CD4-positive, alpha-beta T cell treated with Interleukin-6 at 100 ng/mL for 8 hours (primary cell): Measurements from ENCODE around the gene KAT6B.

Source experiments
- DNase-seq: peaks from one replicate; pipeline ENCODE4 v3.0.0-alpha.2; 2020; ENCODE audit warnings: mixed read lengths, low spot score

Gene KAT6B

DNA sequence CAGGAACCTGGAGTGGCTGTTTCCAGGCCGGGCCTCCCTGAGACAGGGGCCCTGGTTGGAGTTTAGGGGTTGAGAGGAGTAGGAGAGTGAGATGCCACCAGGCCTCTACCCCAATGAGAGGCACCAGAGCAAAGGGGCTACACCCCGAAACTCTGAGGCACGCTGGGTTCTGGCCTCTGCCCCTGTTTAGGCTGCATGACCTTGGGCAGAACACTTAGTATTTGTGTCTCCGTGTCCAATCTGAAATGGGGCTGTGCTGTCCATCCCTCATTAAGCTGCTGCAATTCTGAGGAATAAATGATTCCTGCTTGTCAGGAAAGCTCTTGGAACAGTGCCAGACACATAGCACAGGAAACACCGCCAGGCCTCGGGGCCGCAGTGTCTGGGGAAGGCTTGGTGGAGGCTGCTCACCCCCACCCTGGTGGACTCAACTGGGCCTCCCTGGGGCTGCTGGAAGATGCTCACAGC lies 244.6 kb downstream of the KAT6B start:
- no peak for DNase-seq

DNA sequence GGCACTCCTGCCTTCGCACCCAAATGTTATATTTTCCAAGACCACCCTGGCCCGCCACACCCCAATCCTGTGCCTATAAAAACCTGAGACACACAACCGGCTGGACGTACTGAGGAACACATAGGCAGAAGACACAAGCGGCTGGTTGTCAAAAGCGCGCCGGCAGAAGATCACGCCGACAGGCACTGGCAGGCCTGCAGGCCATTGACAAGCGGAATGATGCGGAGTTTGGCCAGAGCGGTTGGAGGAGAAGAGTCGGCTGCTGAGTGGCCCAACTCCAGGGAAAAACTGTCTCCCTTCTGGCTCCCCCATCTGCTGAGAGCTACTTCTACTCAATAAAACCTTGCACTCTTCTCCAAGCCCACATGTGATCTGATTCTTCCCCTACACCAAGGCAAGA lies 245.4 kb downstream of the KAT6B start:
- no peak for DNase-seq

- DNase-seq: no peak
Measured at GRCh38 chr10:75072727-75073126, 246.3 kb downstream of the KAT6B start.

DNA sequence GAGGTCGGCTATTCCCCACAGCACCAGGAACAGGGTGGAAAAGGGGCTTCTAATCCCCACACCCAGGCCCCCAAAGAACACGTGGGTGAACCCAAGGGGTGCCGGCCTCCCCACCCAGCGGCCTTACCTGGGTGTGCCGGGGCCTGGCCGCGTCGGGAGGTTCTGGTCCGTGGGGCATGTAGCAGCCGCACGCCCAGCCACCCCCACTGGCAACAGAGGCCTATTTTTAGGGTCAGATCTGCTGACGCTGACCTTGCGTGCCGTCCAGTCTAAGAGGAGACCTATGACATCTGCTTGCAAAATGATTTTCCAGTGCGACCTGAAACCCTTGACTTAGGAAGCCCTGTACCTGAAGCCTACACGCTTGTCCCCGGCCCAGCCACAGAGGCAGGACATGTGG lies 247.0 kb downstream of the KAT6B start:
- no peak for DNase-seq

GRCh38 chr10:75074711-75075445 lies 248.5 kb downstream of the KAT6B start:
- DNase-seq: no peak

DNA sequence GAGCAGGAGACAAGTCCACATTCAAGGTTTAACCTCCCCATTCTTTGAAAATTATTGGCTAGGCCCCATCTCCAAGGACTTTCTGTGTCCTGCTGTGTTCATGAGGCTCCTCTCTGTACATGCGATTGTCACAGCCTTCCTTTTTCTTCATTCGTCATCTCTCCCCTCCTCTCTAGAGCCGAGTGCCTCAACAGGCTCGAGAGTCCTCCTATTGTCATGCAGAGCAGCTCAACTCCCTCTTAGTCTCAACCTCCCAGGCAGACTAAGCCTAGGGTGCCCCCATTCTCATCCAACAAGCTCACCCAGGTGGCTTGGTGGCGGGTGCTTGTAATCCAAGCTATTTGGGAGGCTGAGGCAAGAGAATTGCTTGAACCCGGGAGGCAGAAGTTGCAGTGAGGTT lies 249.9 kb downstream of the KAT6B start:
- DNase-seq: no peak

GRCh38 chr10:75079436-75080083 lies 253.2 kb downstream of the KAT6B start:
- no peak for DNase-seq

DNA sequence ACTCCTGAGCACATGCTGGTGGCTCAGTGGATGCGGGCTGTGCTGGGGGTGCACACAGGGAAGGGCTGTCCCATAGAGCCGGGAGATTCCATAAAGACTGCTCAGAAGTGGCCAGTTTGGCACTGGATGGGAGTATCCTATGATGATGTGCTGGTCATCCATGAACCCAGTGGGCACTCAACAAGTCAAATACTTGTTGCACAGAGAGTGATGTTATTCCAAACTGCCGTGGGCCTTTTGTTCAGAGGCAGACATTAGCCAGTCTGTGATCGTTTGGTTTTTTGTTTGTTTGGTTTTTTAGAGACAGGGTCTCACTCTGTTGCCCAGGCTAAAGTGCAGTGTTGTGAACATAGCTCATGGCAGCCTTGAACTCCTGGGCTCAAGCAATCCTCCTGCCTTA lies 254.2 kb downstream of the KAT6B start:
- DNase-seq: no peak

GRCh38 chr10:75081379-75081778 lies 255.0 kb downstream of the KAT6B start:
- no peak for DNase-seq
